K562 (cell line): ENCODE measurements around the gene RFNG. TPM values are rescaled to one million over a fixed set of nuclear protein-coding genes. Genes with fewer than 3 reads are reported as not detected.

Source experiments
- CREBBP ChIP-seq: IDR thresholded peaks from one replicate; pipeline ENCODE4 v1.6.1; 2012; ENCODE audit warnings: low read depth, mild to moderate bottlenecking, control low read depth, inconsistent platforms, low read length
- ETS2 ChIP-seq: IDR thresholded peaks from 2 replicates; pipeline ENCODE4 v1.6.1; 2016; ENCODE audit warnings: borderline replicate concordance, missing genetic modification characterization, mild to moderate bottlenecking, moderate library complexity, missing compliant biosample characterization; ENCODE audit not compliant: poor library complexity, severe bottlenecking
- FOXM1 ChIP-seq, 2 experiments: fragments of 450-650 bp in 1 of 2; sonication (generic) in 1 of 2; formaldehyde crosslinking in 1 of 2; IDR thresholded peaks; 2 replicates each; pipeline versions ENCODE4 v1.6.1 to v1.9.0; 2017 to 2022; ENCODE audit warnings: low read depth in 2 of 2, mild to moderate bottlenecking in 2 of 2, missing genetic modification reagents in 1 of 2, moderate library complexity in 1 of 2
- MCM3 ChIP-seq: fragments of 450-650 bp; IDR thresholded peaks from 2 replicates; pipeline ENCODE4 v1.6.1; 2016
- PHF8 ChIP-seq: fragments of 200-600 bp; sonication (generic); IDR thresholded peaks from 2 replicates; pipeline ENCODE4 v1.6.1; 2012; ENCODE audit warnings: mixed run types, mild to moderate bottlenecking, inconsistent platforms, low read length, moderate library complexity, borderline replicate concordance
- PRMT5 ChIP-seq: sonication (generic); formaldehyde crosslinking; IDR thresholded peaks from 2 replicates; pipeline ENCODE4 v1.5.0; 2020; ENCODE audit warnings: missing genetic modification reagents
- RBBP5 ChIP-seq: fragments of 200-600 bp; sonication (generic); IDR thresholded peaks from 2 replicates; pipeline ENCODE4 v1.6.1; 2012; ENCODE audit warnings: borderline replicate concordance, mild to moderate bottlenecking, low read length, control low read depth, inconsistent platforms; ENCODE audit not compliant: insufficient read depth, poor library complexity, severe bottlenecking
- RFX1 ChIP-seq: fragments of 450-650 bp; IDR thresholded peaks from 2 replicates; pipeline ENCODE4 v1.6.1; 2016; ENCODE audit warnings: mild to moderate bottlenecking, moderate library complexity
- TAF7 ChIP-seq: fragments of 450-650 bp; IDR thresholded peaks from 2 replicates; pipeline ENCODE4 v1.6.1; 2016; ENCODE audit warnings: missing genetic modification characterization, missing compliant biosample characterization
- TCF3 ChIP-seq: sonication (generic); formaldehyde crosslinking; IDR thresholded peaks from 2 replicates; pipeline ENCODE4 v1.4.0; 2020; ENCODE audit warnings: mild to moderate bottlenecking, missing genetic modification reagents
- polyA plus RNA-seq, 8 experiments: library from polyadenylated mRNA; depleted of rRNA in 4 of 8; stranded (reverse) in 5 of 8; unstranded in 3 of 8; fragments of >200 nt; fragmentation: Nextera tagmentation in 2 of 8; fragmentation: Illumina TruSeq in 1 of 8; extraction: Ambion mirVana in 2 of 8; extraction: Trizol in 1 of 8; gene quantifications; 2 replicates each; pipeline versions ENCODE4 v1.2.1 to v1.2.3, GENCODE V29; 2011 to 2014; ENCODE audit warnings: inconsistent platforms in 1 of 8, missing spikeins in 1 of 8
- total RNA-seq, 7 experiments: library from RNA; depleted of rRNA in 6 of 7; stranded (reverse); fragments of >200 nt in 6 of 7; fragmentation: Illumina TruSeq in 2 of 7; extraction: Trizol in 2 of 7; gene quantifications; 2 replicates each; pipeline versions ENCODE4 v1.2.1 to v1.2.3, GENCODE V29; 2011 to 2021; ENCODE audit warnings: low replicate concordance in 1 of 7
- TF ChIP-seq, protein P1 (sequence below), 2 experiments: fragments of 450-650 bp; formaldehyde crosslinking in 1 of 2; IDR thresholded peaks; 2 replicates each; pipeline versions ENCODE4 v1.4.0 to v1.6.1; 2014 to 2020; ENCODE audit warnings: mild to moderate bottlenecking in 2 of 2, borderline replicate concordance in 1 of 2, low read depth in 1 of 2
- TF ChIP-seq, protein P2 (sequence below): sonication (generic); formaldehyde crosslinking; IDR thresholded peaks from 2 replicates; pipeline ENCODE4 v1.8.1; 2023; ENCODE audit warnings: mild to moderate bottlenecking, missing genetic modification reagents
- TF ChIP-seq, protein P3 (sequence below): fragments of 450-650 bp; IDR thresholded peaks from 2 replicates; pipeline ENCODE4 v1.6.1; 2017; ENCODE audit warnings: antibody characterized with exemption

Gene RFNG
- total and polyA plus RNA-seq, 9 of the 15 experiments (the other 6 are each of a cell fraction or from before 2014, with no cell fraction given), result 0.32 to 32.8 (median 9.5) TPM

DNA sequence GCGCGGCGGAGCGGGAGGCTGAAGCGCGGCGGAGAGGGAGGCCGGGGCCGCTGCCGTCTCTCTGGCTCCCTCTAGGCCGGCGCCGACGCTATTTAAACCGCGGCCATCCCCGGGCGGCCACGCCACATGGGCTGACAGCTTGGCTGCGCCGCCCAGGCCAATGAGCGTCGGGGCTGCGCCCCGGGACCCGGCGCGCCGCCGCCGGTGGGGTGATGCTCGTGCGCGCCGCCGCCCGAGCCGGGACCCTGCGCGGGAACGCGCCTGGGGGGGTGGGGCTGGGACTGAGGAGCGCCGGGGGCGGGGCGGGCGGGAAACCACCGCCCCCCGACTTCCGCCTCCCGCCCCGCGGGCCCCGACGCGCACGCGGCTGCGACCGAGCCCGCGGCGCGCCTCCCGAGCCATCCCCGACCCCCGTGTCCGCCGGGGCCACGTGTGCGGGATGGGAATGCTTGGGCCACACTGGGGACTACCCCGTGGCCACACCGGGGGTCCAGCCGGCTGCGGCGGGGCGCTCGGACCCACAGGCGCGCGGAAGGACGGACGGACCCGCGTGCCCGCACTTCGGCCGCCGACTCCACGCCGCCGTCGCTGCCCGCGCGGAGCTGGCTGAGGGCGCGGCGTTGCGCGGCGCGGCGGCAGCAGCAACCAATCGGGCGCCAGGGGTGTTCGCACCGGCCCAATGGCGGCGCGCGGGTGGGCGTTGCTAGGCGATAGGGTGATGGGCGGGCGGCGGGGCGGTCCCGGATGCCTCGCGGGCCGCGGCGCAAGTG lies 46.7 kb upstream of the RFNG start, which contains the start of gene FASN (continued):
- TF ChIP-seq, protein P1, sequence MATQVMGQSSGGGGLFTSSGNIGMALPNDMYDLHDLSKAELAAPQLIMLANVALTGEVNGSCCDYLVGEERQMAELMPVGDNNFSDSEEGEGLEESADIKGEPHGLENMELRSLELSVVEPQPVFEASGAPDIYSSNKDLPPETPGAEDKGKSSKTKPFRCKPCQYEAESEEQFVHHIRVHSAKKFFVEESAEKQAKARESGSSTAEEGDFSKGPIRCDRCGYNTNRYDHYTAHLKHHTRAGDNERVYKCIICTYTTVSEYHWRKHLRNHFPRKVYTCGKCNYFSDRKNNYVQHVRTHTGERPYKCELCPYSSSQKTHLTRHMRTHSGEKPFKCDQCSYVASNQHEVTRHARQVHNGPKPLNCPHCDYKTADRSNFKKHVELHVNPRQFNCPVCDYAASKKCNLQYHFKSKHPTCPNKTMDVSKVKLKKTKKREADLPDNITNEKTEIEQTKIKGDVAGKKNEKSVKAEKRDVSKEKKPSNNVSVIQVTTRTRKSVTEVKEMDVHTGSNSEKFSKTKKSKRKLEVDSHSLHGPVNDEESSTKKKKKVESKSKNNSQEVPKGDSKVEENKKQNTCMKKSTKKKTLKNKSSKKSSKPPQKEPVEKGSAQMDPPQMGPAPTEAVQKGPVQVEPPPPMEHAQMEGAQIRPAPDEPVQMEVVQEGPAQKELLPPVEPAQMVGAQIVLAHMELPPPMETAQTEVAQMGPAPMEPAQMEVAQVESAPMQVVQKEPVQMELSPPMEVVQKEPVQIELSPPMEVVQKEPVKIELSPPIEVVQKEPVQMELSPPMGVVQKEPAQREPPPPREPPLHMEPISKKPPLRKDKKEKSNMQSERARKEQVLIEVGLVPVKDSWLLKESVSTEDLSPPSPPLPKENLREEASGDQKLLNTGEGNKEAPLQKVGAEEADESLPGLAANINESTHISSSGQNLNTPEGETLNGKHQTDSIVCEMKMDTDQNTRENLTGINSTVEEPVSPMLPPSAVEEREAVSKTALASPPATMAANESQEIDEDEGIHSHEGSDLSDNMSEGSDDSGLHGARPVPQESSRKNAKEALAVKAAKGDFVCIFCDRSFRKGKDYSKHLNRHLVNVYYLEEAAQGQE (IDR thresholded peaks at IDR 0.05; ENCODE audit: borderline replicate concordance), result peak; percentile 40; the same call in 1 of the 2 replicates
- TF ChIP-seq, protein P1 (CRISPR knock-in tag; IDR thresholded peaks at IDR 0.05; ENCODE audit: low read depth), result 0 out of 2 replicates have a peak, but pooled peaks have one; percentile 14
- TF ChIP-seq PRMT5 (CRISPR knock-in tag) (no peak), TAF7 (tag) (no peak), FOXM1 (IDR thresholded peaks at IDR 0.05; ENCODE audit: low read depth) (no peak), FOXM1 (CRISPR knock-in tag; IDR thresholded peaks at IDR 0.05; ENCODE audit: low read depth) (no peak), RFX1 (no peak; the same call in 1 of the 2 replicates), ETS2 (tag) (peak; percentile 24), CREBBP (no peak), PHF8 (peak; percentile 72; the same call in 1 of the 2 replicates), MCM3 (no peak), TCF3 (CRISPR knock-in tag) (no peak), RBBP5 (peak; percentile 24)
- TF ChIP-seq, protein P2, sequence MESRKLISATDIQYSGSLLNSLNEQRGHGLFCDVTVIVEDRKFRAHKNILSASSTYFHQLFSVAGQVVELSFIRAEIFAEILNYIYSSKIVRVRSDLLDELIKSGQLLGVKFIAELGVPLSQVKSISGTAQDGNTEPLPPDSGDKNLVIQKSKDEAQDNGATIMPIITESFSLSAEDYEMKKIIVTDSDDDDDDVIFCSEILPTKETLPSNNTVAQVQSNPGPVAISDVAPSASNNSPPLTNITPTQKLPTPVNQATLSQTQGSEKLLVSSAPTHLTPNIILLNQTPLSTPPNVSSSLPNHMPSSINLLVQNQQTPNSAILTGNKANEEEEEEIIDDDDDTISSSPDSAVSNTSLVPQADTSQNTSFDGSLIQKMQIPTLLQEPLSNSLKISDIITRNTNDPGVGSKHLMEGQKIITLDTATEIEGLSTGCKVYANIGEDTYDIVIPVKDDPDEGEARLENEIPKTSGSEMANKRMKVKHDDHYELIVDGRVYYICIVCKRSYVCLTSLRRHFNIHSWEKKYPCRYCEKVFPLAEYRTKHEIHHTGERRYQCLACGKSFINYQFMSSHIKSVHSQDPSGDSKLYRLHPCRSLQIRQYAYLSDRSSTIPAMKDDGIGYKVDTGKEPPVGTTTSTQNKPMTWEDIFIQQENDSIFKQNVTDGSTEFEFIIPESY (CRISPR knock-in tag), result peak; percentile 70
- TF ChIP-seq, protein P3, sequence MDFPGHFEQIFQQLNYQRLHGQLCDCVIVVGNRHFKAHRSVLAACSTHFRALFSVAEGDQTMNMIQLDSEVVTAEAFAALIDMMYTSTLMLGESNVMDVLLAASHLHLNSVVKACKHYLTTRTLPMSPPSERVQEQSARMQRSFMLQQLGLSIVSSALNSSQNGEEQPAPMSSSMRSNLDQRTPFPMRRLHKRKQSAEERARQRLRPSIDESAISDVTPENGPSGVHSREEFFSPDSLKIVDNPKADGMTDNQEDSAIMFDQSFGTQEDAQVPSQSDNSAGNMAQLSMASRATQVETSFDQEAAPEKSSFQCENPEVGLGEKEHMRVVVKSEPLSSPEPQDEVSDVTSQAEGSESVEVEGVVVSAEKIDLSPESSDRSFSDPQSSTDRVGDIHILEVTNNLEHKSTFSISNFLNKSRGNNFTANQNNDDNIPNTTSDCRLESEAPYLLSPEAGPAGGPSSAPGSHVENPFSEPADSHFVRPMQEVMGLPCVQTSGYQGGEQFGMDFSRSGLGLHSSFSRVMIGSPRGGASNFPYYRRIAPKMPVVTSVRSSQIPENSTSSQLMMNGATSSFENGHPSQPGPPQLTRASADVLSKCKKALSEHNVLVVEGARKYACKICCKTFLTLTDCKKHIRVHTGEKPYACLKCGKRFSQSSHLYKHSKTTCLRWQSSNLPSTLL, result no peak
